NCI-H2227 (cell line): ENCODE data around the gene CYP39A1.
A peak's percentile ranks its signal among the peaks of the same experiment; 100 is the strongest.

Experiments used
- DNase-seq: peaks from one replicate; lab custom pipeline; 2025; ENCODE audit not compliant: unreplicated experiment; lab: John Stamatoyannopoulos, UW

Gene CYP39A1

DNA sequence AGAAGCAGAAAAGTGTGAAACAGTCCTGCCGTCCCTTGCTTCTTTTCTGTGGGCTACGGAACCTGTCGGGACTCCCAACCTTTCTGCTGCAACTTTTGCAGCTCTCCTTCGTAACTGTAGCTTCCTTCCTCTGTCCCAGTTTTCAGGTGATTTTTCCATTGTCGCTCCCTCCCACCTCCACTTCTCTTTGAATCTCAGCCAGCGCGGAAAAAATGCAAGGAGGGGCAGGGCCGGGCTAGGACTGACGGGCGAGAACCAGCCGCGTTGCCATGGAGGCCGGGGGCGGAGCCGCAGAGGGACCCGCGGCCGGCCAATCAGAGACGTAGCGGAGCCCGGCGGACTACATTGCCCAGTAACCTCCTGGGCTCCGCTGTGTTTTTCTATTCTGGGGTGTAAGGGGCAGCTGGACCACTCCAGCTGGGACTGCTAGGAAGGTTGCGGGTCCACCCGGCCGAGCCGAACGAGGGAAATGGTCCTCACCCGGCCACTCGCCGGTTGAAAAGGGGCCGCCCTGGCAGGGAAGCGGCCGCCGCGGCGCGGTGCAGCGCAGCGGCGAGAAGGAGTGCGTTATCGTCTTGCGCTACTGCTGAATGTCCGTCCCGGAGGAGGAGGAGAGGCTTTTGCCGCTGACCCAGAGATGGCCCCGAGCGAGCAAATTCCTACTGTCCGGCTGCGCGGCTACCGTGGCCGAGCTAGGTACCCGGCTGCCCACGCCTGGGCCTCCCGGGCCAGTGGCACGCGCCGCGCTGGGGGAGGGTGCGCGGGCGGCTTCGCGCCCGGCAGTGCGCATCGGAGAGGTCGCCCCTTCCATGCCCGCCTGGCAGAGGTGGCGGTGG lies at the start of gene CYP39A1, which contains the start of gene SLC25A27:
TSS of gene CYP39A1 (minus strand) at position 216 of the 836 bp plus-strand sequence. CDS start 236 bp downstream, outside the sequence.
TSS of gene SLC25A27 (plus strand) at position 373 of the 836 bp plus-strand sequence. CDS start at position 591, 218 bp downstream.
- DNase-seq: peak; percentile 91

DNA sequence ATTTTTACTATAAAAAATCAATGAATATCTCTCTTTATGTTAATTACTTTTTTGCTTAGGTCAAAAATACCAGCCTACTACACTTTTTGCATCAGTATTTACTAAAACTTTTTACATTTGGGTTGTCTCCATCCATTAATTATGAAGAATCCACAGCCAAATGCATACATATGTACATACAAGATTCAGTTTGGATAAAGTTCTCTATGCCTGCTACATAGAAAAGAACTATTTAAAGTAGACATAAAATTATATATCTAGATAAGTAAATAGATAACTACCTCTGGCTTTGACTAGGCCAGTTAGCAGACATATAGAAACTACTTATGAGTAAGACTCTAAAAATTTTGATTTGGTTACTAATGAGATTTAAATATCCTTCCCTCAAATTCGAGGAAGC lies 47.4 kb upstream of the CYP39A1 start:
- no peak for DNase-seq

- no peak for DNase-seq
Observed at GRCh38 chr6:46690911-46691451, 38.4 kb upstream of the CYP39A1 start.

- DNase-seq: no peak
Observed at GRCh38 chr6:46690141-46690755, 37.6 kb upstream of the CYP39A1 start.

DNA sequence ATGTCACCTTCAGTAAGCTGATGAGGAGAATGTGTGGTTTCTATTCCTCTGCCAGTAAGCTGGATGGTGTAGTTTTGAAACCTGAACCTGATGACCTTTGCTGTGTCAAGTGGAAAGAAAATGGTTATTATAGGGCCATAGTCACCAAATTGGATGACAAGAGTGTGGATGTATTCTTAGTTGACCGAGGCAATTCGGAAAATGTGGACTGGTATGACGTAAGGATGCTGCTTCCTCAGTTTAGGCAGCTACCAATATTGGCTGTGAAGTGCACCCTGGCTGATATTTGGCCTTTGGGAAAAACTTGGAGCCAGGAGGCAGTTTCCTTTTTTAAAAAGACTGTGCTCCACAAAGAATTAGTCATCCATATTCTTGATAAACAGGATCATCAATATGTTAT lies 37.0 kb upstream of the CYP39A1 start:
- DNase-seq: no peak

GRCh38 chr6:46688966-46689335 lies 36.3 kb upstream of the CYP39A1 start:
- DNase-seq: no peak

GRCh38 chr6:46688117-46688965 lies 35.7 kb upstream of the CYP39A1 start:
- no peak for DNase-seq

GRCh38 chr6:46687619-46688097 lies 35.0 kb upstream of the CYP39A1 start, which contains the start of gene TDRD6:
TSS of gene TDRD6 (plus strand) at chr6:46687885. CDS start at chr6:46688129, 244 bp downstream.
- DNase-seq: no peak

- no peak for DNase-seq
Observed at GRCh38 chr6:46684771-46685170, 32.2 kb upstream of the CYP39A1 start.

- DNase-seq: no peak
Observed at GRCh38 chr6:46677314-46677654, 24.7 kb upstream of the CYP39A1 start.

DNA sequence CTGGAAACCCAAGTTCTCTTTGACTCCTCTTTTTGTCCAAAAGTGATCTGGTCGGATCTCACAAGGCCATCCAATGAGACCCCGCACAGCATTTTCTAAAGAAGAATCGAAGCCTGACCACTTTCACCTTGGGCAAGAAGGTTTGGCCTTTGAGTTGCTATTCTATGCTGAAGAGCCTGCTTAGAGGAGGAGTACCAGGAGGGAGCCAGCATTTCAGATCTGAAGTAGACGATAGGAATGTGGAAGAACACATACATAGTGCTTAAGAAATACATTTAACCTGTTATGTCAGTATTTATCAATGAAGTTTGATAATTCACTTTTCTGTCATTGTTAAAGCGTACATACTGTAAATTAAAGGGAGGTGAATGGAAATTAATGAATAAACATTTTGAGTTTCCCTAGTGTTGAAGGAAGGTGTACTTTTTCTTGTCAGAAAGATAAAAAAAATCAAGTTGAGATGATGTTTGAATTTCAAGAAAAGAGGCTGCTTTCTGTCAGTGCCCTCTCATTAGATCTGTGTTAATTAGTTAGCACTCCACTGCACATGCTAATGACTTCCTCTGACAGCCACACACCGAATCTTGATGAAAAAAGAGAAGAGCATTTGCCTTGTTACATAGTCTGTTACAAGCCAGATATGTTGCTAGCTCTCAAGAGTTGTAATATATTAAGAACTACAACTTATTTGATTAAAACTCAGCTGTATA lies 24.1 kb upstream of the CYP39A1 start:
- DNase-seq: no peak

GRCh38 chr6:46674410-46674809 lies 21.8 kb upstream of the CYP39A1 start:
- no peak for DNase-seq

DNA sequence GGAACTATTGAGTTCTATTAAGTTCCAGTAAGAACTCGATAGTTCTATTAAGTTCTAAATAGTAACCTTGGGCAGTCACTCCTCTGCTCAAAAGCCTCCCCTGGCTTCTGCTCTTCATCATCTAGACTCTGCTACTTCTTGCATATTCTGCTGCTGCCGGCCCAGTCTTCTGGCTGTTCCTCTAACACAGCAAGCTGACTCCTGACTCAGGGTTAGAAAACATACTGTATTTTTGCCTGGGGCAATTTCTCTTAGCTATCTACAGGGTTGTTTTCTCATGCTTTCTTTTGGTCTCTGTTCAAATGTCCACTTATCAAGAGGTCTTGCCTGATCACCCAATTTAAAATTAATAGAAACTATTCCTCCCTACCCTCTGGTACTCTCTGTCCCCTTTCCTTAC lies 14.8 kb upstream of the CYP39A1 start:
- DNase-seq: no peak

DNA sequence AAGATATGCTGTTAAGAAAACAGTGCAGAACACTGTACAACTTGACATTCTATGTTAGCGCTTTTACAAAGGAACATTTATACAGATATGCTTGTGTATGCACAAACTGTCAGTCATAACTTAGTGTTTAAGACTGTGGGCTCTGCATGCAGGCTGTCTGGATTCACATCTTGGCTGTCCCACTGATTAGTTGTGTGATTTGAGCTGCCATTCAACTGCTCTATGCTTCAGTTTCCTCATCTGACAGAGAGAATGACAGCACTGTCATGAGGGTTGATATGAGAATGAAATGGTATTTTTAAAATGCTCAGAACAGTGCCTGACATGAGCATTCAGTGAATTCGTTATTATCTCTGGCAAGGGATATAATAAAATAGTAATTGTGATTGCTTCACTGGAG lies 8.9 kb upstream of the CYP39A1 start:
- no peak for DNase-seq

DNA sequence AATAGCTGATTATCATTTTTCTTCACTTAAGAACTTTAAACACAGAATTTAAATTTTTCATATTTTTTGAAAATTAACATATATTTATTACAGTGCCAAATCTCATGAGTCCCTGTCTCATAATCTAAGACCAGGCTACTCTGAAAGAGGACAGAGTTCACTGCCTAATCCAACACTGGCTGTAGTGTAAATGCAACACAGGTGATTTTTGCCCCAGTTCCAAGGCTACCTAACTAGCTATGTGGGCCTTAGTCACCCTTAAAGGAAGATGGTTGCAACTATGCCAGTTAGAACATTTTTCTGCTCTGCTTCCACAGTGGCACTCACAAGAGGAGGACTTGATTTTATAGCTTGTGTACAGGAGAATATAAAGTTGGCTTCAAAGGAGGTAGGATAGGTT lies 5.0 kb upstream of the CYP39A1 start:
- DNase-seq: no peak

- peak; percentile 28 for DNase-seq
Observed at GRCh38 chr6:46655803-46656202, 3.2 kb upstream of the CYP39A1 start.

GRCh38 chr6:46653439-46654195 lies 999 bp upstream of the CYP39A1 start:
- DNase-seq: peak; percentile 12

DNA sequence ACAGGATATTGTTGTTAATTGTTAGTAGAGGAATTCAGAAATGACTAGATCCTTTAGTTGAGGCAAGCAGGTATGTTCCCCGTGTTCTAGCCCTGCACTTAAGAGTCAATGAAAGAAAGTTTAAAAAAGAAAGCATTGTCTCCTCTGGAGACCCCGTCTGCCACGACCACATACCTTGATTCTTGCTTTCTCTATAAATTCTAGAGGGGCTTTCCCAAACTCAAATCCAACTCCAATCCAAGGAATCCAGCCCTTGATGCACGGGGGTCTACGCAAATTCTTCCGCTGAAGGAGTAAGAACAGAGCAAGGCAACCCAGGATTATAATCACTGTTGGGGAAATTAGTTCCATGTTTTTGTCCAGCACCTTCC lies 401 bp downstream of the CYP39A1 start:
- DNase-seq: no peak

DNA sequence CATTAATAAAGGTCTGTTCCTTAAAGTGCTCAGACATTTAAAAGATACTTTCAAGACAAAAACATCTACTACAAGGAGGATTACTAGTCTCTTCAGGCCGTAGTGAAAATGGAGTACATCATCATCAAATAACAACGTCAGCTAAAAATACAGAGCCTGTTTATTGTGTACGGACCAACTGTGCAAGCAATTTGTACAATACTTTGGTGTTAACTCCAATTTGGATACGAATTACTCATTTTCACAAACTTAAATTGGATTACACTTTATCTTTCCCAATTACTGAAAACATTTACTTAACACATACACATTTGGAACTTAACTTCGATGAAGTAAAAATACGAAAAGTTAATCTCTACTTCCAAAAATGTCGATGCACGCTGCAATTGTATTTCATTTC lies 802 bp downstream of the CYP39A1 start:
- no peak for DNase-seq

DNA sequence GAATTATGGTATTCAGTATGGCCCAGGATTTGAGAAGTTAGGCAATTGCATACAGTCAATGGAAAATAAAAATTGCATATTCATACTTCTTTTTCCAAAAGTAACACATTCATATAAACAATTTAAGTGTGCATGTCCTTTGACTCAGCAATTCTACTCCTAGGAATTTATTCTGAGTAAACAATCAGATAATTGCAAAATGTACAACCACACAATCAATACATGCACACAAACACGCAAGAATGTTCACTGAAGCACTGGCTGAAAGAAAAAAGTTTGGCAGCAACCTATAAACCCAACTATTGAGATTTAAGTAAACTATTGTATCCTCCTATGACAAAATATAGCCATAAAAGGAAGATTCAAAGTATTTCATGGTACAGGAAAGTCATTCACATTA lies 1.6 kb downstream of the CYP39A1 start:
- no peak for DNase-seq
